K562 (cell line): Measurements from ENCODE around the gene RNU5D-1. TPM values are rescaled to one million over a fixed set of nuclear protein-coding genes. Genes with fewer than 3 reads are reported as not detected.
A peak's percentile ranks its signal among the peaks of the same experiment; 100 is the strongest.

Experiments used
- CHCHD3 ChIP-seq: fragments of 250-450 bp; sonication (Bioruptor Pico); IDR thresholded peaks from 2 replicates; pipeline ENCODE4 v2.1.2; 2022; ENCODE audit warnings: mild to moderate bottlenecking
- E2F8 ChIP-seq: fragments of 450-650 bp; IDR thresholded peaks from 2 replicates; pipeline ENCODE4 v1.7.1; 2018; ENCODE audit warnings: mild to moderate bottlenecking, low read depth; ENCODE audit not compliant: partially characterized antibody
- FOXJ2 ChIP-seq: fragments of 200-800 bp; sonication (Bioruptor generic); IDR thresholded peaks from 2 replicates; pipeline ENCODE4 v1.6.1; 2016; ENCODE audit warnings: missing genetic modification characterization, missing compliant biosample characterization
- MEF2D ChIP-seq: conservative IDR thresholded peaks from 2 replicates; pipeline ENCODE4 v1.6.1; 2016; ENCODE audit warnings: low read depth, missing genetic modification characterization, missing compliant biosample characterization
- OTX1 ChIP-seq: fragments of 450-650 bp; formaldehyde crosslinking; IDR thresholded peaks from 2 replicates; pipeline ENCODE4 v1.4.0; 2022; ENCODE audit warnings: mild to moderate bottlenecking
- PHF20 ChIP-seq: fragments of 450-650 bp; IDR thresholded peaks from 2 replicates; pipeline ENCODE4 v1.6.1; 2018; ENCODE audit not compliant: partially characterized antibody
- SRSF7 ChIP-seq: fragments of 200-400 bp; formaldehyde crosslinking; optimal IDR thresholded peaks from 2 replicates; pipeline ENCODE3; 2017; ENCODE audit warnings: mild to moderate bottlenecking, low read depth, low read length
- XRCC4 ChIP-seq: IDR thresholded peaks from one replicate; pipeline ENCODE4 v1.6.1; 2011; ENCODE audit not compliant: insufficient read depth, insufficient read length; ENCODE audit errors: extremely low read depth
- ZBTB8A ChIP-seq: fragments of 450-650 bp; IDR thresholded peaks from 2 replicates; pipeline ENCODE4 v1.6.1; 2018; ENCODE audit warnings: mild to moderate bottlenecking, moderate library complexity; ENCODE audit not compliant: partially characterized antibody
- ZNF224 ChIP-seq: sonication (generic); formaldehyde crosslinking; IDR thresholded peaks from 2 replicates; pipeline ENCODE4 v1.8.0; 2022; ENCODE audit warnings: mild to moderate bottlenecking, missing genetic modification reagents
- ZNF3 ChIP-seq: fragments of 250-450 bp; sonication (Bioruptor Pico); IDR thresholded peaks from 2 replicates; pipeline ENCODE4 v1.5.0; 2021; ENCODE audit warnings: mild to moderate bottlenecking, moderate library complexity
- ZNF551 ChIP-seq: fragments of 250-450 bp; sonication (Bioruptor Pico); IDR thresholded peaks from 2 replicates; pipeline ENCODE4 v1.5.0; 2021; ENCODE audit warnings: mild to moderate bottlenecking, moderate library complexity
- ZNF589 ChIP-seq: fragments of 200-800 bp; sonication (Bioruptor generic); IDR thresholded peaks from 2 replicates; pipeline ENCODE4 v1.6.1; 2016; ENCODE audit warnings: low read depth, missing genetic modification characterization, missing compliant biosample characterization
- ZNF707 ChIP-seq: fragments of 250-450 bp; sonication (Bioruptor Pico); conservative IDR thresholded peaks from 2 replicates; pipeline ENCODE4 v1.8.0; 2022; ENCODE audit warnings: inconsistent platforms, mild to moderate bottlenecking, moderate library complexity
- polyA plus RNA-seq, 8 experiments: library from polyadenylated mRNA; depleted of rRNA in 4 of 8; stranded (reverse) in 5 of 8; unstranded in 3 of 8; fragments of >200 nt; fragmentation: Nextera tagmentation in 2 of 8; fragmentation: Illumina TruSeq in 1 of 8; extraction: Ambion mirVana in 2 of 8; extraction: Trizol in 1 of 8; gene quantifications; 2 replicates each; pipeline versions ENCODE4 v1.2.1 to v1.2.3, GENCODE V29; 2011 to 2014; ENCODE audit warnings: inconsistent platforms in 1 of 8, missing spikeins in 1 of 8
- total RNA-seq, 7 experiments: library from RNA; depleted of rRNA in 6 of 7; stranded (reverse); fragments of >200 nt in 6 of 7; fragmentation: Illumina TruSeq in 2 of 7; extraction: Trizol in 2 of 7; gene quantifications; 2 replicates each; pipeline versions ENCODE4 v1.2.1 to v1.2.3, GENCODE V29; 2011 to 2021; ENCODE audit warnings: low replicate concordance in 1 of 7
- TF ChIP-seq, protein P1 (sequence below): fragments of 450-650 bp; IDR thresholded peaks from 2 replicates; pipeline ENCODE4 v1.6.1; 2018; ENCODE audit not compliant: partially characterized antibody
- TF ChIP-seq, protein P2 (sequence below): sonication (generic); formaldehyde crosslinking; IDR thresholded peaks from 2 replicates; pipeline ENCODE4 v1.4.0; 2020; ENCODE audit warnings: mild to moderate bottlenecking, missing genetic modification reagents
- TF ChIP-seq, protein P3 (sequence below): fragments of 250-450 bp; sonication (Bioruptor Pico); IDR thresholded peaks from 2 replicates; pipeline ENCODE4 v1.4.0; 2020; ENCODE audit warnings: mild to moderate bottlenecking

The RNU5D-1 gene
- total and polyA plus RNA-seq, 9 of the 15 experiments (the other 6 are each of a cell fraction or from before 2014, with no cell fraction given) = under 0.01 TPM; not detected in 8

- TF ChIP-seq XRCC4 (peak; percentile 75), CHCHD3 (peak; percentile 100), OTX1 (CRISPR knock-in tag) (peak; percentile 100), PHF20 (peak; percentile 81), ZNF707 (CRISPR knock-in tag) (0 out of 2 replicates have a peak, but pooled peaks have one; percentile 3), FOXJ2 (tag) (peak; percentile 87), SRSF7 (no peak), E2F8 (peak; percentile 77), ZNF3 (CRISPR knock-in tag) (peak; percentile 99), ZNF224 (CRISPR knock-in tag) (peak; percentile 96), ZBTB8A (peak; percentile 97), ZNF589 (peak; percentile 99), ZNF551 (CRISPR knock-in tag) (peak; percentile 99), MEF2D (peak; percentile 77)
- TF ChIP-seq, protein P1, sequence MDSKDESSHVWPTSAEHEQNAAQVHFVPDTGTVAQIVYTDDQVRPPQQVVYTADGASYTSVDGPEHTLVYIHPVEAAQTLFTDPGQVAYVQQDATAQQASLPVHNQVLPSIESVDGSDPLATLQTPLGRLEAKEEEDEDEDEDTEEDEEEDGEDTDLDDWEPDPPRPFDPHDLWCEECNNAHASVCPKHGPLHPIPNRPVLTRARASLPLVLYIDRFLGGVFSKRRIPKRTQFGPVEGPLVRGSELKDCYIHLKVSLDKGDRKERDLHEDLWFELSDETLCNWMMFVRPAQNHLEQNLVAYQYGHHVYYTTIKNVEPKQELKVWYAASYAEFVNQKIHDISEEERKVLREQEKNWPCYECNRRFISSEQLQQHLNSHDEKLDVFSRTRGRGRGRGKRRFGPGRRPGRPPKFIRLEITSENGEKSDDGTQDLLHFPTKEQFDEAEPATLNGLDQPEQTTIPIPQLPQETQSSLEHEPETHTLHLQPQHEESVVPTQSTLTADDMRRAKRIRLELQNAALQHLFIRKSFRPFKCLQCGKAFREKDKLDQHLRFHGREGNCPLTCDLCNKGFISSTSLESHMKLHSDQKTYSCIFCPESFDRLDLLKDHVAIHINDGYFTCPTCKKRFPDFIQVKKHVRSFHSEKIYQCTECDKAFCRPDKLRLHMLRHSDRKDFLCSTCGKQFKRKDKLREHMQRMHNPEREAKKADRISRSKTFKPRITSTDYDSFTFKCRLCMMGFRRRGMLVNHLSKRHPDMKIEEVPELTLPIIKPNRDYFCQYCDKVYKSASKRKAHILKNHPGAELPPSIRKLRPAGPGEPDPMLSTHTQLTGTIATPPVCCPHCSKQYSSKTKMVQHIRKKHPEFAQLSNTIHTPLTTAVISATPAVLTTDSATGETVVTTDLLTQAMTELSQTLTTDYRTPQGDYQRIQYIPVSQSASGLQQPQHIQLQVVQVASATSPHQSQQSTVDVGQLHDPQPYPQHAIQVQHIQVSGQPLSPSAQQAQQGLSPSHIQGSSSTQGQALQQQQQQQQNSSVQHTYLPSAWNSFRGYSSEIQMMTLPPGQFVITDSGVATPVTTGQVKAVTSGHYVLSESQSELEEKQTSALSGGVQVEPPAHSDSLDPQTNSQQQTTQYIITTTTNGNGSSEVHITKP = peak; percentile 88
- TF ChIP-seq, protein P2, sequence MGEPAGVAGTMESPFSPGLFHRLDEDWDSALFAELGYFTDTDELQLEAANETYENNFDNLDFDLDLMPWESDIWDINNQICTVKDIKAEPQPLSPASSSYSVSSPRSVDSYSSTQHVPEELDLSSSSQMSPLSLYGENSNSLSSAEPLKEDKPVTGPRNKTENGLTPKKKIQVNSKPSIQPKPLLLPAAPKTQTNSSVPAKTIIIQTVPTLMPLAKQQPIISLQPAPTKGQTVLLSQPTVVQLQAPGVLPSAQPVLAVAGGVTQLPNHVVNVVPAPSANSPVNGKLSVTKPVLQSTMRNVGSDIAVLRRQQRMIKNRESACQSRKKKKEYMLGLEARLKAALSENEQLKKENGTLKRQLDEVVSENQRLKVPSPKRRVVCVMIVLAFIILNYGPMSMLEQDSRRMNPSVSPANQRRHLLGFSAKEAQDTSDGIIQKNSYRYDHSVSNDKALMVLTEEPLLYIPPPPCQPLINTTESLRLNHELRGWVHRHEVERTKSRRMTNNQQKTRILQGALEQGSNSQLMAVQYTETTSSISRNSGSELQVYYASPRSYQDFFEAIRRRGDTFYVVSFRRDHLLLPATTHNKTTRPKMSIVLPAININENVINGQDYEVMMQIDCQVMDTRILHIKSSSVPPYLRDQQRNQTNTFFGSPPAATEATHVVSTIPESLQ (CRISPR knock-in tag) = peak; percentile 99
- TF ChIP-seq, protein P3, sequence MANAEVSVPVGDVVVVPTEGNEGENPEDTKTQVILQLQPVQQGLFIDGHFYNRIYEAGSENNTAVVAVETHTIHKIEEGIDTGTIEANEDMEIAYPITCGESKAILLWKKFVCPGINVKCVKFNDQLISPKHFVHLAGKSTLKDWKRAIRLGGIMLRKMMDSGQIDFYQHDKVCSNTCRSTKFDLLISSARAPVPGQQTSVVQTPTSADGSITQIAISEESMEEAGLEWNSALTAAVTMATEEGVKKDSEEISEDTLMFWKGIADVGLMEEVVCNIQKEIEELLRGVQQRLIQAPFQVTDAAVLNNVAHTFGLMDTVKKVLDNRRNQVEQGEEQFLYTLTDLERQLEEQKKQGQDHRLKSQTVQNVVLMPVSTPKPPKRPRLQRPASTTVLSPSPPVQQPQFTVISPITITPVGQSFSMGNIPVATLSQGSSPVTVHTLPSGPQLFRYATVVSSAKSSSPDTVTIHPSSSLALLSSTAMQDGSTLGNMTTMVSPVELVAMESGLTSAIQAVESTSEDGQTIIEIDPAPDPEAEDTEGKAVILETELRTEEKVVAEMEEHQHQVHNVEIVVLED = no peak; the same call in 1 of the 2 replicates
Observed at GRCh38 chr1:44721485-44722361, 9.2 kb downstream of the RNU5D-1 start (continued).
